ENCODE measurements around the gene CXCL9.

DNA sequence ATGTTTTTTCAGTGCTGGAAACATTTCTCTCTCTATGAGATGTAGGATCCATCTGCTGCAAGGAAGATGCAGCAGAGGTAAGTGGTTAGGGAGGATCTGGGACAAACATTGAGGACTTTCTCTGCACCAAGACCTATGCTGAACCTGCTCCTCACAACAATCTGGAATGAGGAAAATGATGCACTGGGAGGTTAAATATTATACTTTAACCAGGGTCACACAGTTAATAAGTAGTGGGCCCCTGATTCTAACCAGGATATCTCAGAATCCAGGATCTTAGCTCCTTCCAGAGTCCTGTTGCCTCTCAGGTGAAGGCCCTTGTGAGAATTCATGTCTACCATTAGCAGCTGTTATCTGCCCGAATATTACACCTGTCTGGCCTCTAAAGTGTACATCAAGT is 7.0 kb downstream of the CXCL9 start:
- TF ChIP-seq, protein P1, sequence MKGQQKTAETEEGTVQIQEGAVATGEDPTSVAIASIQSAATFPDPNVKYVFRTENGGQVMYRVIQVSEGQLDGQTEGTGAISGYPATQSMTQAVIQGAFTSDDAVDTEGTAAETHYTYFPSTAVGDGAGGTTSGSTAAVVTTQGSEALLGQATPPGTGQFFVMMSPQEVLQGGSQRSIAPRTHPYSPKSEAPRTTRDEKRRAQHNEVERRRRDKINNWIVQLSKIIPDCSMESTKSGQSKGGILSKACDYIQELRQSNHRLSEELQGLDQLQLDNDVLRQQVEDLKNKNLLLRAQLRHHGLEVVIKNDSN (IDR thresholded peaks at IDR 0.05): no peak
- TF ChIP-seq EP300 (IDR thresholded peaks at IDR 0.05; ENCODE audit: borderline replicate concordance): no peak
- no peak for TF ChIP-seq MAX (IDR thresholded peaks at IDR 0.05)
- TF ChIP-seq REST (IDR thresholded peaks at IDR 0.05; ENCODE audit: low read depth): no peak
- no peak for TF ChIP-seq ZBTB7A (IDR thresholded peaks at IDR 0.05; ENCODE audit: low read depth)
- no peak for TF ChIP-seq FOXM1 (IDR thresholded peaks at IDR 0.05; ENCODE audit: borderline replicate concordance, low read depth)
- TF ChIP-seq EGR1 (IDR thresholded peaks at IDR 0.05): no peak
- no peak for TF ChIP-seq YY1 (IDR thresholded peaks at IDR 0.05; ENCODE audit: low read depth)
- TF ChIP-seq CEBPB (IDR thresholded peaks at IDR 0.05): no peak
- no peak for TF ChIP-seq RAD21 (IDR thresholded peaks at IDR 0.05; ENCODE audit: low read depth)
- no peak for TF ChIP-seq NFIC (IDR thresholded peaks at IDR 0.05)

All from Ishikawa (cell line).